ENCODE measurements around the gene LAPTM5. TPM values are rescaled to one million over a fixed set of nuclear protein-coding genes. Genes with fewer than 3 reads are reported as not detected.

LAPTM5 gene
- total RNA-seq, 1 experiment from 2014 or later: 1.5 TPM

GRCh38 chr1:30775433-30775975 lies 17.9 kb upstream of the LAPTM5 start:
- Histone ChIP-seq H3K27ac (ENCODE audit: low read depth, low read length) (no peak overlapping the region), H3K9me2 (ENCODE audit: insufficient read depth) (no peaks in the 10 kb centered on the region), H3K4me3 (replicated peaks in 1 of 2; ENCODE audit: low read depth in 1 of 2, low read length in 2 of 2) (no peak overlapping the region), H3K36me3 (ENCODE audit: control insufficient read depth in 1 of 2, insufficient read depth in 2 of 2, low read length in 2 of 2) (no peaks in the 10 kb centered on the region), H4K20me1 (ENCODE audit: insufficient read depth) (no peaks in the 10 kb centered on the region), H3K27me3 (ENCODE audit: insufficient read depth, low read length) (no peaks in the 10 kb centered on the region), H3K9me3 (ENCODE audit: control insufficient read depth in 1 of 2, insufficient read depth in 1 of 2, low read depth in 1 of 2, low read length in 2 of 2) (no peaks in the 10 kb centered on the region), H3K9ac (ENCODE audit: low read length) (no peak overlapping the region), H2AFZ (ENCODE audit: low read depth, low read length, poor library complexity, severe bottlenecking) (no peak overlapping the region), H3K4me2 (ENCODE audit: low read length) (no peak overlapping the region), H3K4me1 (ENCODE audit: control insufficient read depth in 1 of 2, insufficient read depth in 2 of 2, low read length in 2 of 2) (peaks cover 0 to 20% of the 10 kb centered on the region in 2 experiments; a peak in 3 of 4 replicates), H3K79me2 (ENCODE audit: insufficient read depth, low read length) (no peaks in the 10 kb centered on the region)
- ATAC-seq (no peak), DNase-seq (ENCODE audit: low read depth, low spot score) (no peak)
- no peak for TF ChIP-seq POLR2A (IDR thresholded peaks at IDR 0.05; ENCODE audit: borderline replicate concordance, extremely low read depth, insufficient read depth, insufficient read length)
- TF ChIP-seq ZBTB33 (IDR thresholded peaks at IDR 0.05; ENCODE audit: extremely low read depth, insufficient replicate concordance, low read length): no peak
- no peak for TF ChIP-seq FOSL1 (IDR thresholded peaks at IDR 0.05; ENCODE audit: low read depth)
- no peak for TF ChIP-seq ZFX (IDR thresholded peaks at IDR 0.05)
- TF ChIP-seq REST (IDR thresholded peaks at IDR 0.05; ENCODE audit: low read depth): no peak
- TF ChIP-seq JUND (IDR thresholded peaks at IDR 0.05): no peak
- no peak for TF ChIP-seq EZH2 (IDR thresholded peaks at IDR 0.05)
- no peak for TF ChIP-seq MAX (IDR thresholded peaks at IDR 0.05)
- TF ChIP-seq YY1 (IDR thresholded peaks at IDR 0.05; ENCODE audit: extremely low read depth, insufficient replicate concordance, low read depth, low read length): no peak
- TF ChIP-seq SRF (IDR thresholded peaks at IDR 0.05; ENCODE audit: low read depth): no peak
- TF ChIP-seq ELF1 (IDR thresholded peaks at IDR 0.05; ENCODE audit: borderline replicate concordance, low read depth): no peak
- no peak for TF ChIP-seq ATF3 (IDR thresholded peaks at IDR 0.05)
- TF ChIP-seq EZH2phosphoT487 (IDR thresholded peaks at IDR 0.05; ENCODE audit: borderline replicate concordance): no peak
- no peak for TF ChIP-seq CBX3 (IDR thresholded peaks at IDR 0.05; ENCODE audit: low read depth)
- RAD21 ChIA-PET (ENCODE audit: low non-redundant PET in 1 of 2, low total read pairs in 2 of 2, uncharacterized antibody in 2 of 2, unreplicated experiment in 2 of 2): no interaction called here
- intact Hi-C loops (cut with micrococcal nuclease): no loop called here
- no TSS peak for BruUV-seq (replicated peaks)
- CTCF ChIA-PET: no interaction called here
- POLR2A ChIA-PET: no interaction called here

Data from HCT116 (cell line).